NCI-H2196 treated with DMSO at 0.1 percent for 48 hours (cell line): ENCODE data around the gene SCN8A.

Source experiments
- DNase-seq: peaks from one replicate; lab custom pipeline; 2025; ENCODE audit not compliant: unreplicated experiment; lab: John Stamatoyannopoulos, UW

The SCN8A gene

GRCh38 chr12:51706206-51706605 is 115.2 kb downstream of the SCN8A start:
- DNase-seq, result no peak

- DNase-seq, result no peak
Observed at GRCh38 chr12:51714666-51715065, 123.6 kb downstream of the SCN8A start.

GRCh38 chr12:51717326-51717925 is 126.4 kb downstream of the SCN8A start:
- no peak for DNase-seq

GRCh38 chr12:51721282-51721940 is 130.4 kb downstream of the SCN8A start:
- no peak for DNase-seq

GRCh38 chr12:51722431-51722830 is 131.4 kb downstream of the SCN8A start:
- DNase-seq, result no peak

- no peak for DNase-seq
Observed at GRCh38 chr12:51726161-51726560, 135.1 kb downstream of the SCN8A start.

- DNase-seq, result no peak
Observed at GRCh38 chr12:51726931-51727330, 135.9 kb downstream of the SCN8A start.

GRCh38 chr12:51729331-51729730 is 138.3 kb downstream of the SCN8A start:
- no peak for DNase-seq

- no peak for DNase-seq
Observed at GRCh38 chr12:51730745-51731144, 139.7 kb downstream of the SCN8A start.

GRCh38 chr12:51740536-51740935 is 149.5 kb downstream of the SCN8A start:
- no peak for DNase-seq

- DNase-seq, result no peak
Observed at GRCh38 chr12:51744235-51744634, 153.2 kb downstream of the SCN8A start.

- DNase-seq, result no peak
Observed at GRCh38 chr12:51744957-51745356, 153.9 kb downstream of the SCN8A start.

GRCh38 chr12:51746416-51746815 is 155.4 kb downstream of the SCN8A start:
- no peak for DNase-seq

- no peak for DNase-seq
Observed at GRCh38 chr12:51748235-51748634, 157.2 kb downstream of the SCN8A start.

- DNase-seq, result no peak
Observed at GRCh38 chr12:51749206-51749985, 158.4 kb downstream of the SCN8A start.

- DNase-seq, result no peak
Observed at GRCh38 chr12:51749986-51750317, 158.9 kb downstream of the SCN8A start.

- no peak for DNase-seq
Observed at GRCh38 chr12:51751661-51752060, 160.6 kb downstream of the SCN8A start.

- DNase-seq, result no peak
Observed at GRCh38 chr12:51752234-51752889, 161.3 kb downstream of the SCN8A start.

- DNase-seq, result no peak
Observed at GRCh38 chr12:51753980-51754675, 163.1 kb downstream of the SCN8A start.

GRCh38 chr12:51755251-51755650 is 164.2 kb downstream of the SCN8A start:
- no peak for DNase-seq

GRCh38 chr12:51759175-51759574 is 168.1 kb downstream of the SCN8A start:
- no peak for DNase-seq
